HepG2 (cell line): Measurements from ENCODE around the gene TTPAL. TPM values are rescaled to one million over a fixed set of nuclear protein-coding genes. Genes with fewer than 3 reads are reported as not detected.

ENCODE experiments used
- CCAR2 ChIP-seq: fragments of 200-400 bp; formaldehyde crosslinking; optimal IDR thresholded peaks from 2 replicates; pipeline ENCODE3; 2018; ENCODE audit warnings: low read depth, mild to moderate bottlenecking, low read length, moderate library complexity
- HMG20B ChIP-seq: conservative IDR thresholded peaks from 2 replicates; pipeline ENCODE4 v1.6.1; 2016; ENCODE audit warnings: missing genetic modification reagents, missing compliant biosample characterization
- ZFP37 ChIP-seq: sonication (generic); formaldehyde crosslinking; IDR thresholded peaks from 2 replicates; pipeline ENCODE4 v1.4.0; 2020; ENCODE audit warnings: missing genetic modification reagents, borderline replicate concordance
- ZNF841 ChIP-seq: sonication (generic); formaldehyde crosslinking; IDR thresholded peaks from 2 replicates; pipeline ENCODE4 v1.8.1; 2023; ENCODE audit warnings: missing genetic modification reagents, borderline replicate concordance
- ZNF850 ChIP-seq: sonication (generic); formaldehyde crosslinking; conservative IDR thresholded peaks from 2 replicates; pipeline ENCODE4 v1.9.0; 2021; ENCODE audit warnings: mild to moderate bottlenecking, missing genetic modification reagents
- polyA plus RNA-seq, 8 experiments: library from polyadenylated mRNA; depleted of rRNA in 3 of 8; stranded (reverse) in 7 of 8; unstranded in 1 of 8; fragments of >200 nt; fragmentation: Illumina TruSeq in 4 of 8; extraction: Trizol in 4 of 8; gene quantifications; 2 replicates each; pipeline versions ENCODE4 v1.2.1 to v1.2.3, GENCODE V29; 2011 to 2016; ENCODE audit warnings: low read depth in 4 of 8, missing spikeins in 1 of 8, mixed read lengths in 1 of 8; ENCODE audit not compliant: insufficient read depth in 1 of 8
- total RNA-seq, 5 experiments: library from RNA; depleted of rRNA; stranded (reverse); fragments of >200 nt; fragmentation: Illumina TruSeq; extraction: Trizol; gene quantifications; 2 replicates each; pipeline ENCODE4 v1.2.3, GENCODE V29; 2016; ENCODE audit warnings: low read depth in 1 of 5
- TF ChIP-seq, protein P1 (sequence below): sonication (generic); formaldehyde crosslinking; IDR thresholded peaks from 2 replicates; pipeline ENCODE4 v1.9.0; 2021; ENCODE audit warnings: missing genetic modification reagents, borderline replicate concordance
- TF ChIP-seq, protein P2 (sequence below): sonication (generic); formaldehyde crosslinking; IDR thresholded peaks from 2 replicates; pipeline ENCODE4 v1.4.0; 2020; ENCODE audit warnings: mild to moderate bottlenecking, missing genetic modification reagents, borderline replicate concordance
- TF ChIP-seq, protein P3 (sequence below): sonication (generic); formaldehyde crosslinking; IDR thresholded peaks from 2 replicates; pipeline ENCODE4 v1.4.0; 2020; ENCODE audit warnings: mild to moderate bottlenecking, missing genetic modification reagents
- TF ChIP-seq, protein P4 (sequence below): sonication (generic); formaldehyde crosslinking; IDR thresholded peaks from 2 replicates; pipeline ENCODE4; 2020; ENCODE audit warnings: missing genetic modification reagents, mild to moderate bottlenecking, borderline replicate concordance
- TF ChIP-seq, protein P5 (sequence below): sonication (generic); formaldehyde crosslinking; IDR thresholded peaks from 2 replicates; pipeline ENCODE4 v1.5.1; 2020; ENCODE audit warnings: missing genetic modification reagents, mild to moderate bottlenecking, borderline replicate concordance

Gene TTPAL
- total and polyA plus RNA-seq, 2 of the 13 experiments (the other 11 are each of a cell fraction or from before 2014, with no cell fraction given): 4.3 to 18.8 TPM

DNA sequence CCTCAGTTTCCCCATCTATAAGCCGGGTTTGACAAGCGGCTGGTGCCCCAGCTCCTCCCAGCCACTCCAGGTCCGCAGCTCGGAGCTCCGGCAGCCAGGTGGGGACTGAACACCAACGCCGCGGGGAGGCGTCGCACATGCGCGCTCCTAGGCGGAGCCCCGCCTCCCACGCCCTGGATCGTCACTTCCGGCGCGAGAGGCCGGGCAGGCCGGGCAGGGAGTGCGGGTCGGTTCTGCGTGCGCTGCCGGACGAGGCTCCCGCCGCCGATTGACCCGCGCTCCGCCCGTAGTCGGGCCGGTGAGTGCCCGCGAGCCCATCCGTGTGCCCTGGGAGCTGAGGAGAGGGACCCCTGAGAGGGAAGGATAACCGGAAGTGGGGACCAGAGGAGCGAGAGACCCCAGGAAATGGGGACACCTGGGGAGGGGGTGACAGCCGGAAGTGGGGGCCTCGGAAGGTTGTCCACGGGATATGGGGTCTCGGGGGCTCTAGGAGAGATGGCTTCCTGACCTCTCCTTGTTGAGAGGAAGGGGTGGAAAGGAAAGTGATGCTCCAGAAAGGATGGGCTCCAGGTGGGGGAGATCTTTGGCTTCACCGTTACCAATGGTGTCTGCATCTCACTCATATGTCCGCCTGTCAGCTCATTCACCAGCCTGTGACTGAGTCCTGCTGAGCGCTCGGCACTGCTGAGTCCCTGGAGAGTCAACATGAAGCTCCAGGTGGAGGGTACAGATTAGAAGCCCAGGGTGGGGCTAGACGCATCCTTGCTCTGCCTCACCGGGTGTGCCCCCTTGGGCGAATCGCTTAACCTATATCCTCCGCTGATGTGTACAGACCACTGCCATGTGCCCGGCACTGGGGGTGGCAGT lies at the start of gene TTPAL (continued):
- no peak for TF ChIP-seq CCAR2
- 0 out of 2 replicates have a peak, but pooled peaks have one; percentile 75 for TF ChIP-seq ZNF850 (CRISPR knock-in tag)
- TF ChIP-seq, protein P1, sequence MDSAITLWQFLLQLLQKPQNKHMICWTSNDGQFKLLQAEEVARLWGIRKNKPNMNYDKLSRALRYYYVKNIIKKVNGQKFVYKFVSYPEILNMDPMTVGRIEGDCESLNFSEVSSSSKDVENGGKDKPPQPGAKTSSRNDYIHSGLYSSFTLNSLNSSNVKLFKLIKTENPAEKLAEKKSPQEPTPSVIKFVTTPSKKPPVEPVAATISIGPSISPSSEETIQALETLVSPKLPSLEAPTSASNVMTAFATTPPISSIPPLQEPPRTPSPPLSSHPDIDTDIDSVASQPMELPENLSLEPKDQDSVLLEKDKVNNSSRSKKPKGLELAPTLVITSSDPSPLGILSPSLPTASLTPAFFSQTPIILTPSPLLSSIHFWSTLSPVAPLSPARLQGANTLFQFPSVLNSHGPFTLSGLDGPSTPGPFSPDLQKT: 0 out of 2 replicates have a peak, but pooled peaks have one; percentile 54
- no peak for TF ChIP-seq ZNF841 (CRISPR knock-in tag)
- TF ChIP-seq, protein P2, sequence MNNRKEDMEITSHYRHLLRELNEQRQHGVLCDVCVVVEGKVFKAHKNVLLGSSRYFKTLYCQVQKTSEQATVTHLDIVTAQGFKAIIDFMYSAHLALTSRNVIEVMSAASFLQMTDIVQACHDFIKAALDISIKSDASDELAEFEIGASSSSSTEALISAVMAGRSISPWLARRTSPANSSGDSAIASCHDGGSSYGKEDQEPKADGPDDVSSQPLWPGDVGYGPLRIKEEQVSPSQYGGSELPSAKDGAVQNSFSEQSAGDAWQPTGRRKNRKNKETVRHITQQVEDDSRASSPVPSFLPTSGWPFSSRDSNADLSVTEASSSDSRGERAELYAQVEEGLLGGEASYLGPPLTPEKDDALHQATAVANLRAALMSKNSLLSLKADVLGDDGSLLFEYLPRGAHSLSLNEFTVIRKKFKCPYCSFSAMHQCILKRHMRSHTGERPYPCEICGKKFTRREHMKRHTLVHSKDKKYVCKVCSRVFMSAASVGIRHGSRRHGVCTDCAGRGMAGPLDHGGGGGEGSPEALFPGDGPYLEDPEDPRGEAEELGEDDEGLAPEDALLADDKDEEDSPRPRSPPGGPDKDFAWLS (CRISPR knock-in tag): peak; percentile 89
- TF ChIP-seq, protein P3, sequence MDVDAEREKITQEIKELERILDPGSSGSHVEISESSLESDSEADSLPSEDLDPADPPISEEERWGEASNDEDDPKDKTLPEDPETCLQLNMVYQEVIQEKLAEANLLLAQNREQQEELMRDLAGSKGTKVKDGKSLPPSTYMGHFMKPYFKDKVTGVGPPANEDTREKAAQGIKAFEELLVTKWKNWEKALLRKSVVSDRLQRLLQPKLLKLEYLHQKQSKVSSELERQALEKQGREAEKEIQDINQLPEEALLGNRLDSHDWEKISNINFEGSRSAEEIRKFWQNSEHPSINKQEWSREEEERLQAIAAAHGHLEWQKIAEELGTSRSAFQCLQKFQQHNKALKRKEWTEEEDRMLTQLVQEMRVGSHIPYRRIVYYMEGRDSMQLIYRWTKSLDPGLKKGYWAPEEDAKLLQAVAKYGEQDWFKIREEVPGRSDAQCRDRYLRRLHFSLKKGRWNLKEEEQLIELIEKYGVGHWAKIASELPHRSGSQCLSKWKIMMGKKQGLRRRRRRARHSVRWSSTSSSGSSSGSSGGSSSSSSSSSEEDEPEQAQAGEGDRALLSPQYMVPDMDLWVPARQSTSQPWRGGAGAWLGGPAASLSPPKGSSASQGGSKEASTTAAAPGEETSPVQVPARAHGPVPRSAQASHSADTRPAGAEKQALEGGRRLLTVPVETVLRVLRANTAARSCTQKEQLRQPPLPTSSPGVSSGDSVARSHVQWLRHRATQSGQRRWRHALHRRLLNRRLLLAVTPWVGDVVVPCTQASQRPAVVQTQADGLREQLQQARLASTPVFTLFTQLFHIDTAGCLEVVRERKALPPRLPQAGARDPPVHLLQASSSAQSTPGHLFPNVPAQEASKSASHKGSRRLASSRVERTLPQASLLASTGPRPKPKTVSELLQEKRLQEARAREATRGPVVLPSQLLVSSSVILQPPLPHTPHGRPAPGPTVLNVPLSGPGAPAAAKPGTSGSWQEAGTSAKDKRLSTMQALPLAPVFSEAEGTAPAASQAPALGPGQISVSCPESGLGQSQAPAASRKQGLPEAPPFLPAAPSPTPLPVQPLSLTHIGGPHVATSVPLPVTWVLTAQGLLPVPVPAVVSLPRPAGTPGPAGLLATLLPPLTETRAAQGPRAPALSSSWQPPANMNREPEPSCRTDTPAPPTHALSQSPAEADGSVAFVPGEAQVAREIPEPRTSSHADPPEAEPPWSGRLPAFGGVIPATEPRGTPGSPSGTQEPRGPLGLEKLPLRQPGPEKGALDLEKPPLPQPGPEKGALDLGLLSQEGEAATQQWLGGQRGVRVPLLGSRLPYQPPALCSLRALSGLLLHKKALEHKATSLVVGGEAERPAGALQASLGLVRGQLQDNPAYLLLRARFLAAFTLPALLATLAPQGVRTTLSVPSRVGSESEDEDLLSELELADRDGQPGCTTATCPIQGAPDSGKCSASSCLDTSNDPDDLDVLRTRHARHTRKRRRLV (CRISPR knock-in tag): no peak; the same call in 1 of the 2 replicates
- TF ChIP-seq, protein P4, sequence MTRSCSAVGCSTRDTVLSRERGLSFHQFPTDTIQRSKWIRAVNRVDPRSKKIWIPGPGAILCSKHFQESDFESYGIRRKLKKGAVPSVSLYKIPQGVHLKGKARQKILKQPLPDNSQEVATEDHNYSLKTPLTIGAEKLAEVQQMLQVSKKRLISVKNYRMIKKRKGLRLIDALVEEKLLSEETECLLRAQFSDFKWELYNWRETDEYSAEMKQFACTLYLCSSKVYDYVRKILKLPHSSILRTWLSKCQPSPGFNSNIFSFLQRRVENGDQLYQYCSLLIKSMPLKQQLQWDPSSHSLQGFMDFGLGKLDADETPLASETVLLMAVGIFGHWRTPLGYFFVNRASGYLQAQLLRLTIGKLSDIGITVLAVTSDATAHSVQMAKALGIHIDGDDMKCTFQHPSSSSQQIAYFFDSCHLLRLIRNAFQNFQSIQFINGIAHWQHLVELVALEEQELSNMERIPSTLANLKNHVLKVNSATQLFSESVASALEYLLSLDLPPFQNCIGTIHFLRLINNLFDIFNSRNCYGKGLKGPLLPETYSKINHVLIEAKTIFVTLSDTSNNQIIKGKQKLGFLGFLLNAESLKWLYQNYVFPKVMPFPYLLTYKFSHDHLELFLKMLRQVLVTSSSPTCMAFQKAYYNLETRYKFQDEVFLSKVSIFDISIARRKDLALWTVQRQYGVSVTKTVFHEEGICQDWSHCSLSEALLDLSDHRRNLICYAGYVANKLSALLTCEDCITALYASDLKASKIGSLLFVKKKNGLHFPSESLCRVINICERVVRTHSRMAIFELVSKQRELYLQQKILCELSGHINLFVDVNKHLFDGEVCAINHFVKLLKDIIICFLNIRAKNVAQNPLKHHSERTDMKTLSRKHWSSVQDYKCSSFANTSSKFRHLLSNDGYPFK (CRISPR knock-in tag): peak; percentile 96
- TF ChIP-seq, protein P5, sequence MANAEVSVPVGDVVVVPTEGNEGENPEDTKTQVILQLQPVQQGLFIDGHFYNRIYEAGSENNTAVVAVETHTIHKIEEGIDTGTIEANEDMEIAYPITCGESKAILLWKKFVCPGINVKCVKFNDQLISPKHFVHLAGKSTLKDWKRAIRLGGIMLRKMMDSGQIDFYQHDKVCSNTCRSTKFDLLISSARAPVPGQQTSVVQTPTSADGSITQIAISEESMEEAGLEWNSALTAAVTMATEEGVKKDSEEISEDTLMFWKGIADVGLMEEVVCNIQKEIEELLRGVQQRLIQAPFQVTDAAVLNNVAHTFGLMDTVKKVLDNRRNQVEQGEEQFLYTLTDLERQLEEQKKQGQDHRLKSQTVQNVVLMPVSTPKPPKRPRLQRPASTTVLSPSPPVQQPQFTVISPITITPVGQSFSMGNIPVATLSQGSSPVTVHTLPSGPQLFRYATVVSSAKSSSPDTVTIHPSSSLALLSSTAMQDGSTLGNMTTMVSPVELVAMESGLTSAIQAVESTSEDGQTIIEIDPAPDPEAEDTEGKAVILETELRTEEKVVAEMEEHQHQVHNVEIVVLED: peak; percentile 97
- TF ChIP-seq HMG20B (CRISPR knock-in tag): 0 out of 2 replicates have a peak, but pooled peaks have one; percentile 28
- TF ChIP-seq ZFP37 (CRISPR knock-in tag): 0 out of 2 replicates have a peak, but pooled peaks have one; percentile 84
